Stimulated activated CD4-positive, alpha-beta T cell treated with anti-CD3 and anti-CD28 coated beads, Interleukin-2, amount 100 ng/mL, for 4 hours (primary cell): ENCODE data around the gene MXD4.

Experiments
- DNase-seq: peaks from one replicate; pipeline ENCODE4 v3.0.0-alpha.2; 2020; ENCODE audit warnings: low read depth

The MXD4 gene

DNA sequence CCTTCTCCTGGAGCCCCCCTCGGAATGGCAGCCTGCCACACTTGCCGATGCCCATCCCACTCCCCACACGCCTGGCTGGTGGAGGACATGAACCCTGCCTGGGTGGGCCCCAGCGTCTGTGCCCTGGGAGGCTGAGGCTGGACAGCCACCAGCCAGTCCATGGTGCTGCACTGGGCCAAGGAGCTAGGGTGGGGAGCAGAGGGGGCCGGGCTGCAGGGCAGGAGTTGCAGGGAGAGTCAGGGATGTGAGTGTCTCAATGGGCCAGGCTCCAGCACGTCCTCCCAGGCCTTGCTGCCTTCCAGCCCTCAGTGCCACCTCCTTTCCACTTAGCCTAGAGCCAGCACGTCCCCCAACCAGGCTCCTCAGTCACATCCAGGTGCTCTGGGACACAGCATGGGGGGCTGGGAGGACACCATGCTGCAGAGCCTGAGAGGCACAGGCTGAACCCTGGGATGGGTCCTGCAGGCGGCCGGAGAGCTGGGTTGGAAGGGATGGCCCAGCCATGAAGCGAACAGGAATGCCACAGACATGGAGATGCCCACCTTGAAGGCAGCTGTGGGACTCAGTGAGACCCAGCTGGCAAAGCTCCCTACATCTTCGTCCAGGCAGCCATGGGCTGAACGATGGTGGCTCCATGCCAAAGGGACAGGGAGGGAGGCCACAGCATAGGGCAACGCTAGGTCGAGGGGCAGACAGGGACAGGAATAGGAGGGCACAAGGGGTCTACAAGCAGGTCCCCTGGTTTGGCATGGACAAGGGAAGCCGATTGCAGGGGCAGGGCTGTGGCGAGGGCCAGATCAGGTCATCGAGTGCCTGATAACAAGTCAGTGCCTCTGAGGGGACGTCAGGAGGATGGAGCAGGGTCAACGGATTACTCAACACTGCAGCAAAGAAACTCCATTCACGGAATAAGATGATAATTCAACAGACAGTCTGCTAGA is 30.1 kb upstream of the MXD4 start:
- no peak for DNase-seq

DNA sequence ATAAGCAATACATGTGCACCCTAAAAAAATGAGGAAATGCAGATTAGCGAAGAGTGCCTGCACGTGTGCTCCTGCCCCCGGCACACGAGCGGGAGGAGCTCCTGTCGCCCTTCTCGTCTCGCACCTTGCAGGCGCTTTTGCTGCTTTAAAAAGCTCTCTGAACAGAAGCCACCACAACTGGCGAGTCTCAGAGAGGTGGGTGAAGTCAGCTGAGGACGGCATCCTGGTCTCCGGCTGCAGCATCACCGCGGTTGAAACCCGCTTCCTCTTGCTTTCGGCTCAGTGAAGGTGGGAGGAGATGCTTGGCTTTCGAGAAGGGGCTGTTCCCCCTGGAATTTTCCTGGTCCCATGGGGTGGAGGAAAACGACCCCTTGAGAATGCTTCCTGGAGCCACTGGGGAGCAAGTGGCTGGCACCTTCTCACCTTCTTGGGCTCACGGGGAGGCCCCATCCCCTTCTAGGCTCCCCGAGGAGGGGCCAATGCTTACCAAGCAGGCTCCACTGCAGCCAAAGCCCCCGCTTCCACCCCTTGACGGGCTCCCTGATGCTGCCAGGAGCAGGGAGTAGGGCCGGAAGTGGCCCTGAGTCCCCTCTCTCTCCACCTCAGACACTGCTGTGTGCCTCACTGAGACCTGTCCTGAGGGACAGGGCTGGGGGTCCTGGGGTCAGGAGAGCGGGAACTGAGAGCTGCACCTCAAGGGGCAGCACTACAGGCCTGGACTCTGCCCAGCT is 29.2 kb upstream of the MXD4 start:
- peak; percentile 10 for DNase-seq

GRCh38 chr4:2290488-2290887 is 28.6 kb upstream of the MXD4 start:
- no peak for DNase-seq

DNA sequence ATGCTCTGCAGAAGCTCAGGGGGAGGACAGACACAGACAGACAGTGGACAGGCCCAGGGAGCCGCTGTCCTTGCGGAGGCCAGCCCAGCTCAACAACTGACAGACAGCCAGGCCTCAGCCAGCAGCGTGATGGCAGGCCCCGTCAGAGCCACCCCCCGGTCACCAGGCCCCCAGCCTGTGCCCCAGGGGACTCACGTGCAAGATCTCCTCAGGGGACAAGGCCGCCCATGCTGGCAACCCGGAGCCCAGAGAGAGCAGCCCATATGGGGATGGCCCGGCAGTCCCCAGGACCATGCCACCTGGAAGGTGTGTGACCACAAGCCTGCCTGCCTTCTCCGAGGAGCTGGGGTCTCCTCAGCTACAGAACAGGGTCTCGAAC is 28.0 kb upstream of the MXD4 start:
- DNase-seq = no peak

GRCh38 chr4:2289311-2289954 is 27.5 kb upstream of the MXD4 start:
- DNase-seq = no peak

GRCh38 chr4:2288051-2288541 is 26.2 kb upstream of the MXD4 start:
- no peak for DNase-seq

DNA sequence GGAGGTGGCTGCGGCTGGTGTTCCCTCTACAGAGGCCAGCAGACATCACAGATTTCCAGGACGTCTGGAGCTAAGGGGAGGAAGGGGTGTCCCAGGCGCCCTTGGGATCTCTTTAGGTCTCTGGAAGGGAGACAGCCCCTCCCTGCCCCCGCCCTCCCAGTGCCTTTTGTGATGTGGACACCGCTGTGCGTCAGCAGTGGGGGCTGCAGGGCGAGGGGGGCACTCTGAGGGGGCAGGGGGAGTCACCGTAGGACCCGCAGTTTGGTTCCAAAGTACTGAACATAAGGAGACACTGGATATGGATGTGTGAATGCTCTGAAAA is 25.6 kb upstream of the MXD4 start:
- DNase-seq = no peak

- DNase-seq = no peak
Measured at GRCh38 chr4:2286904-2287593, 25.1 kb upstream of the MXD4 start.

DNA sequence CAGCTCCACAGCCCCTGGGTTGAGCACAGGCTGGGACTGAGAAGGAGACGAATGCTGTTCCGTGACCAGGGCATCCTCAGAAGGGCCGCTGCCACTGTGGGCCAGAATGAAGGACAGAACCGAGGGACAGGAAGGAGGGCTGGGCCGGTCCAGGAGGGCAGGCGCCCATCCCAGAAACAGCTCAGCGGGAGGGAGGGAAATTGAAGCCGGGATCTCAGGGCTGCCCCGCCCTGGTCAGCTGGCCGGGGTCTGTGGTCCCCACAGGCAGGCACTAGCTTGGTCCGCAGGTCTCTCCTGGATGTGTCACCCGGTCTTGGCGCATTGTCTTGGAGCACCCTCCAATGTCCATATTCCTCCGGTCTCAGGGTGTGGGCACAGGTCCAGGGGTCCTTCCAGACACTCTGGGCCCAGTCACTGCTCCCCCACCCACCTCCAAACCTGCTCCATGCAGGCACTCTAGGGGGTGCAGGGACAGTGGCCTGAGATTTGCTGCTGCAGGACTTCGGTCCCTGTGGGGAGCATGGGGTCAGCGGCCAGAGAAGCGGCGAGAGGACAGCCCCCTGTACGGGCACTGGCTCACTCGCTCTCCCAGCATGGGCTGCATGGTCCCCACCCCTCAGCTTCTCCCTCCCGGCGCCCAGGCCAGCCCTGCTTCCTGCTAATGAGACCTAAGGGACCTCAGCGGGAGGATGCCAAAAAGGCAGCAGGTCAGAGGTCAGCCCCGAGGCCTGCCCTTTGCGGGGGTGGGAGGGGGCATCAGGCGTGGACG is 23.9 kb upstream of the MXD4 start:
- no peak for DNase-seq

GRCh38 chr4:2284934-2285612 is 23.2 kb upstream of the MXD4 start:
- no peak for DNase-seq

DNA sequence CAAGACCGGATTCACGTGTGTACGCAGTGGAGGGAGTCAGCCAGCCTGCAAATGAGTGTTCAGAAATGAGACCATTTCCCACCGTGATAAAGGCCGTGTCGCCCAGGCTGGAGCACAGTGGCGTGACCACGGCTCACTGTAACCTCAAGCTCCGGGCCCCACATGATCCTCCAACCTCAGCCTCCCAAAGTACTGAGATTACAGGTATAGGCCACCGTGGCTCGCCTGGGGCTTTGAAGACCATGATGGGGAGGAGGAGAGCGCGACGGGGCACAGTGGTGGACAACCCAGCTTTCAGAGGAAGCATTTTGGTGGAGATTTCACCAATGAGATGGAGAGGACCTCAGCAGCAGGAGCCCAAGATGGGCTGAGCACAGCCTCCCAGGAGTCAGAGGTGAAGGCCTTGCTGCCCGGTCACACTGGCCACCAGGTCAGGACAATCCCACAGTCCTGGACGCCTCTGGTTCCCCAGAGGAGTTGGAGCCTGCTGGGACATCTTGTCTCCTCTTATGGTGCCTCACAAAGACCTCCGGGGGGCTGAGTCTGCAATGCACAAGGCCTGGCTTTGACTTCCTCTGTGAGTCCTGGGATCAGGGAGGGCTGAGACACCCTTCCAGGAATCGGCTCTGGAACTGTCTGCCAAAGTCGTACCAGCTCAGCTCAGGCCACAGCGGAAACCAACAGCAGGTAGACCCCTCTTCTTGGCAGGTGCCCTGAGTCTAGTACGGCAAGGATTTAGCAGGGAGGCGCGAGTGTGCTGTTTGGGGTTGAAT is 22.4 kb upstream of the MXD4 start:
- DNase-seq = no peak

- no peak for DNase-seq
Measured at GRCh38 chr4:2283199-2283711, 21.3 kb upstream of the MXD4 start.

DNA sequence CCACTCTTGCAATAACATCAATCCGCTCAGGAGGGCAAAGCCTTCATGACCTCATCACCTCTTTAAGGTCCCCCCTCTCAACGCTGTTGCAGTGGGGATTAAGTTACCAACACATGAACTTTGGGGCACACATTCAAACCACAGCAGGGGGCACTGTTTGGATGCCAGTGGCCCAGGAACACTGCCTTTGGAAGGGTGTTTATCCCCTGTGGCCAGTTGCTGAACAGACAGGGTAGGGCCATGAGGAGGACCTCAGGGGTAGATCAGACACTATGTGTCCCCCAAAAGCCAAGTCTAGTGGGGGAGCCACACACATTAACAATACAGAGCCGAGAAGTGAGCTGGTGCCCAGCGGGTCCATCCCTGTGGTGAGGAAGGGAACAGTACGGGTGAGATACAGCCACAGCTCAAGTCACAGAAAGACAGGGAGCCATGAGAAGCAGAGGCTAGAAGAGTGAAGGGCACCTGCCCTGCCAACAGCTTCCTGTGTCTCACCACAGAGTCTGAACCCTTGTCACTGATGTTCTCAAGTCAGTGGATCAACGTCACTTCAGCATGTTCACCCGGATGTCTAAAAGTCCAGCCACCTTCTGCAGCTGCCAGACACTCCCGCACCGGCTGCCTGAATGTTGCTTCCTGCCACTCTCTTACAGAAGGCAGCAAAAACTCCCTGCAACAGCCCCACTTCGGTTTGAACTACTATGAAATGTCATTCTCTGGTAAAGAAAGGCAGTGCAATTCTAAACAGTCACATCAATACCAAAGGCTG is 19.9 kb upstream of the MXD4 start:
- DNase-seq = peak; percentile 33

- no peak for DNase-seq
Measured at GRCh38 chr4:2280531-2281300, 18.8 kb upstream of the MXD4 start.

- no peak for DNase-seq
Measured at GRCh38 chr4:2277956-2278355, 16.0 kb upstream of the MXD4 start.

GRCh38 chr4:2276581-2277325 is 14.8 kb upstream of the MXD4 start:
- DNase-seq = no peak

- DNase-seq = no peak
Measured at GRCh38 chr4:2275546-2276251, 13.8 kb upstream of the MXD4 start.
